Mammary epithelial cell (primary cell): ENCODE results near the gene COG3.

Experiments
- EZH2 ChIP-seq: IDR thresholded peaks from 2 replicates; pipeline ENCODE4 v1.6.1; 2012; ENCODE audit warnings: low read length, inconsistent platforms, borderline replicate concordance
- TF ChIP-seq, protein P1 (sequence below), 2 donors: IDR thresholded peaks in 1 of 2; conservative IDR thresholded peaks in 1 of 2; 2 replicates each; pipeline ENCODE4 v1.5.1; 2011 to 2012; ENCODE audit warnings: inconsistent platforms in 2 of 2, low read length in 2 of 2, mild to moderate bottlenecking in 2 of 2, control low read depth in 1 of 2, low read depth in 1 of 2; ENCODE audit not compliant: insufficient read depth in 1 of 2; ENCODE audit errors: extremely low read depth in 1 of 2

DNA sequence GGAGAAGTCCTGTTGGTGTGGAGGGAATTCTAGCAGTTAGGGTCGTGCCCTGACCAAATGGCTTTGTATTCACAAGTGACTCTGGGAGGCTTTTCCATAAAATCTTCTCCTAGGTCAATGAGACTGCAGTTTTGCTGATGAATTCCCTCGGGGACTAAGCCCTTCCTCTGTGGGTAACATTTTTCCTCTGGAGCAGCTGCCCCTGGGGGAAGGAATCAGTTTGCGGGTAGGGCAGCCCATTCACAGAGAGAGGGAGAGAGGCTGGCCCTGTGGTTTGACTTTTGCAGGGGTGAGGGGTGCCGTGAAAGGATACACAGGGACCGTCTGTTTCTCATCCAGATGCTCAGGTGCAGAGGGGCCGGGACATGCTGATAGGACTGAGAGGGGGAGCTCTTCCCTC, 83.5 kb downstream of the COG3 start:
- TF ChIP-seq, protein P1, sequence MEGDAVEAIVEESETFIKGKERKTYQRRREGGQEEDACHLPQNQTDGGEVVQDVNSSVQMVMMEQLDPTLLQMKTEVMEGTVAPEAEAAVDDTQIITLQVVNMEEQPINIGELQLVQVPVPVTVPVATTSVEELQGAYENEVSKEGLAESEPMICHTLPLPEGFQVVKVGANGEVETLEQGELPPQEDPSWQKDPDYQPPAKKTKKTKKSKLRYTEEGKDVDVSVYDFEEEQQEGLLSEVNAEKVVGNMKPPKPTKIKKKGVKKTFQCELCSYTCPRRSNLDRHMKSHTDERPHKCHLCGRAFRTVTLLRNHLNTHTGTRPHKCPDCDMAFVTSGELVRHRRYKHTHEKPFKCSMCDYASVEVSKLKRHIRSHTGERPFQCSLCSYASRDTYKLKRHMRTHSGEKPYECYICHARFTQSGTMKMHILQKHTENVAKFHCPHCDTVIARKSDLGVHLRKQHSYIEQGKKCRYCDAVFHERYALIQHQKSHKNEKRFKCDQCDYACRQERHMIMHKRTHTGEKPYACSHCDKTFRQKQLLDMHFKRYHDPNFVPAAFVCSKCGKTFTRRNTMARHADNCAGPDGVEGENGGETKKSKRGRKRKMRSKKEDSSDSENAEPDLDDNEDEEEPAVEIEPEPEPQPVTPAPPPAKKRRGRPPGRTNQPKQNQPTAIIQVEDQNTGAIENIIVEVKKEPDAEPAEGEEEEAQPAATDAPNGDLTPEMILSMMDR (conservative IDR thresholded peaks at IDR 0.05 in 1 of 2, IDR thresholded peaks at IDR 0.05 in 1 of 2; ENCODE audit: extremely low read depth in 1 of 2, insufficient read depth in 1 of 2, low read depth in 1 of 2, low read length in 2 of 2) = no peak
- TF ChIP-seq EZH2 = no peak
